ENCODE measurements around the gene RPL10A.

The RPL10A gene

DNA sequence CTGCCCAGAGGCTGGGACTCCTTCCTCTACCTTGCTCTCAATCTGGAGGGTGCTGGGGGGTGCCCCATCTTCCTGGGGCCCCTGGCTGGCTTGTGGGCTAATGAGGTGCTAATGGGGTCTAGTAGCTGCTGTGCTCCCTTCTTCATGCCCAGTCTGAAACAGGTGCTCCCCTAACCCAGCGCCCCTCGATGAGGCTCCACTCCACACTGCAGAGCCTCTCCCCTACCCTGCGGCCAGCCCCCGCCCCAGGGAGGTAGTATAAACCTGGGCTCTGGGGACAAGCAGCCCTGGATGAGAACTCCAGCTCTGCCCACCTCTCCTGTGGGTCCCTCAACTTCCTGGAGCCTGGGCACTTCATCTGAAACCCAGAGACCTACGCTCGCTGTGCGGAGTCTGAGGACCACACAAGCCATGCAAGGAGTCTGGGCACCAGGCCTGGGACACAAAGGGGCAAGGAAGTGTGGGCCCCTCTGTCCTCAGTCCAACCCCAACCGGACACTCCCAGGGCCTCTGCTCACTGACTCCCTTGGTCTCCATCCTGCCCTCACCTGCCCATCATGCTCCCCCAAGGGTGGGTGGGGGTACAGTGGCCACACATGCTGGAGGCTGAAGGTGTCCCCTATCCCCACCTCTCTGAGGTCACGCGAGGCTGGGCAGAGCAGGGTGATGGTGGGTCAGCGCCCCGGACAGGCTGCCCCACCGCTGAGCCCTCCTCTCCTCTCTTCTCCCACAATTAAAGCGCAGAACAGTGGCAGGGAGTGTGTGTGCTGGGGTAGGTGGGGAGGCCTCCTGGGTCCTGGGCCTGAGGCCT, 6.1 kb downstream of the RPL10A start:
- TF ChIP-seq, protein P1, sequence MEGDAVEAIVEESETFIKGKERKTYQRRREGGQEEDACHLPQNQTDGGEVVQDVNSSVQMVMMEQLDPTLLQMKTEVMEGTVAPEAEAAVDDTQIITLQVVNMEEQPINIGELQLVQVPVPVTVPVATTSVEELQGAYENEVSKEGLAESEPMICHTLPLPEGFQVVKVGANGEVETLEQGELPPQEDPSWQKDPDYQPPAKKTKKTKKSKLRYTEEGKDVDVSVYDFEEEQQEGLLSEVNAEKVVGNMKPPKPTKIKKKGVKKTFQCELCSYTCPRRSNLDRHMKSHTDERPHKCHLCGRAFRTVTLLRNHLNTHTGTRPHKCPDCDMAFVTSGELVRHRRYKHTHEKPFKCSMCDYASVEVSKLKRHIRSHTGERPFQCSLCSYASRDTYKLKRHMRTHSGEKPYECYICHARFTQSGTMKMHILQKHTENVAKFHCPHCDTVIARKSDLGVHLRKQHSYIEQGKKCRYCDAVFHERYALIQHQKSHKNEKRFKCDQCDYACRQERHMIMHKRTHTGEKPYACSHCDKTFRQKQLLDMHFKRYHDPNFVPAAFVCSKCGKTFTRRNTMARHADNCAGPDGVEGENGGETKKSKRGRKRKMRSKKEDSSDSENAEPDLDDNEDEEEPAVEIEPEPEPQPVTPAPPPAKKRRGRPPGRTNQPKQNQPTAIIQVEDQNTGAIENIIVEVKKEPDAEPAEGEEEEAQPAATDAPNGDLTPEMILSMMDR (IDR thresholded peaks at IDR 0.05) = no peak

DNA sequence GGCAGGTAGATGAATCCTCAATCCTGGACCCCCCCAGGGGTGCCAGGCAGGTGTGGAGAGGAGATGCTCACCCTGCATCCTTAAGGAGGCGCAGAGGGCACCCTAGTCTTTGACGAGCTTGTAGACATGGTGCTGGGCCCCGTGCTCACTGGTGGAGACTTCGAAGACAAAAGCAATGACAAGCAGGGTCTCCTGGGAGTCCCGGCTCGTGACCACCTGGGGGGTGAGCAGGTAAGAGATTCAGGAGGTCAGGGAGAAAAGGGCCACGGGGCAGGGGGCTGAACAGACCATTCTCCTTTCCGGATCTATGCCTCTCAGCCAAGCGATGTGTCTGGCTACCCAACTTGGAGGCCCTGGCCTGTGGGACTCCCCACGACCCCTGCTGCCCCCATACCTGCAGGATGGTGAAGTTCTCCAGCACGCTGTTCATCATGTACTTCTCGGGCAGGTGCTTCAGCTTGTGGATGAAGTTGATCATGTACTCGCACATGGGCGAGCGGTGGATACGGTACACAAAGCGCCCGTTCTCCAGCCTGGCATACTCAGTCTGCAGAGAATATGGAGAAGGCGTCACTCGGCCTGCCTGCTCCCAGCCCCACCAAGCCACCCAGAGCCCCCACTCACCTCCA, 6.9 kb downstream of the RPL10A start:
- TF ChIP-seq, protein P1 (IDR thresholded peaks at IDR 0.05) = no peak

DNA sequence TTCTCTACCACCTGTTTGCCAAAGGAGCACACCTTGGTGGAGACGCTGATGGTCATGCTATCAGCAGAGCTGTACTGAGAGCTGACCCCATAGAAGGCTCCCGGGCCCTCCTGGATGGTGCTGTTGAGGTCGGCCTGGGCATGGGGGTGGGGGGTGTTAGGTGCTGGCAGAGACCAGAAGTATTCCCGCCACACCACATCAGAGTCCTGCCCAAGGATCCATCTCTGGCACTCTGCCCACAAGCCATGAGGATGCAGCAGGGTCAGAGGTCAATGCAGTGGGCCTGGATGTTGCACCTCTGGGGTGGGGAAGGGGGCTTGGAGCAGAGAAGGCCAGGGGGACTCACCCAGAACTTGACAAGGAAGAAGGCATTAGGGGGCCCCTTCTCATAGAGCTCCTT, 7.4 kb downstream of the RPL10A start:
- TF ChIP-seq, protein P1 (IDR thresholded peaks at IDR 0.05) = no peak

DNA sequence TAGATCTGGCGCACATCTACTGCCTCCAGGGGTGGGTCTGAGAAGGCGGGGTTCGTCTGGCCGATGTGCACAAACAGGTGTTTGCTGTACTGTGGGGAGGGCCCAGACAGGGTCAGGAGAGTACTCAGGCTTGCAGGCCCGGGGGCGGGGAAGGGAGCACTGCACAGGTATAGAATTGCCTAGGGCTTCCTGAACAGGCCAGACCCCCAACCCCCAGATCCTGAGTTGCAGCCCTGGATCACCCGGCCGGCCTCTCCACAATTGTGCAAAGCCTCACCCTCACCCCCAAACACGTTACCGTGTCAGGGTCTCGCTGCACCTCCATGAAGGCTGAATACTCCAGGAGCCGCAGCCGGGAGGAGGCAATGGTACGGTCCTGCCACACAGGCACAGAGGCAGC, 7.8 kb downstream of the RPL10A start:
- TF ChIP-seq, protein P1 (IDR thresholded peaks at IDR 0.05) = no peak

DNA sequence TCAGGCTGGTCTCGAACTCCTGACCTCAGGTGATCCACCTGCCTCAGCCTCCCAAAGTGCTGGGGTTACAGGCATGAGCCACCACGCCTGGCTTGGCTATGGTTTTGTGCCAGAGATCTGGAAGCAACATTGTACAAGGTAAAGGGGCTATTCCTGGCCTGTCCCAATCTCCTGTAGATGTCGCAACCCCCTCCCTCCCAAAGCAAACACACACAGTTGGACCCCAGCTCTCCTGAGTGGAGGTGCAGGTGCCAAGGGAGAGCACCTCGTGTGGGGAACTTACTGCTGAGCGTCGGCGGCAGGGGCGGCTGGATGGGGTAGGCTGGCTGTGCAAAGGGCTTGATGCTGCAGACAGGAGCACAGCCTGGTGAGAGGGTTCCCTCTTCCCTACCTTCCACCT, 8.8 kb downstream of the RPL10A start:
- TF ChIP-seq, protein P1 (IDR thresholded peaks at IDR 0.05) = no peak

DNA sequence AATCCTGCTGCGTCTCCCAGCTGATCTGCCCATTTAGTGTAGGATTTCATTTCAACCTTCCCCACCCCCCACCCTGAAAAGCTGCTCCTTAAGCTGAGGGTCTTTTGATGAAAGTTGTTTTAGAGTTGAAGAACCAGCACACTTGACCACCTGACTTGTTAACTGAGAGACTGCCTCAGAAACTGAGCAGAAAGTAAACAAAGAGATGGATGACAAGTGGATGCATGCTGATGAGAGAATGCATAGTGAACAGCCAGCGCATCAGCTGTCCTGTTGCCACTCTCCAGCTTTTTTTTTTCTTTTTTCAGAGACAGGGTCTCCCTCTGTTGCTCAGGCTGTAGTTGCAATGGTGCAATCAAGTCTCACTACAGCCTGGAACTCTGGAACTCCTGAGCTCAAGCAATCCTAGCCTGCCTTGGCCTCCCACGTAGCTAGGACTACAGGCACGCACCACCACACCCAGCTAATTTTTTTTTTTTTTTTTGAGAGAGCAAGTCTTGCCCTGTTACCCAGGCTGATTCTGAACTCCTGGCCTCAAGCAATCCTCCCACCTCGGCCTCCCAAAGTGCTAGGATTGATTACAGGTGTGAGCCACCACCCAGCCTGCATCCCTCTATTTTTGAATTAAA, 9.5 kb downstream of the RPL10A start:
- TF ChIP-seq, protein P1 (IDR thresholded peaks at IDR 0.05) = no peak

DNA sequence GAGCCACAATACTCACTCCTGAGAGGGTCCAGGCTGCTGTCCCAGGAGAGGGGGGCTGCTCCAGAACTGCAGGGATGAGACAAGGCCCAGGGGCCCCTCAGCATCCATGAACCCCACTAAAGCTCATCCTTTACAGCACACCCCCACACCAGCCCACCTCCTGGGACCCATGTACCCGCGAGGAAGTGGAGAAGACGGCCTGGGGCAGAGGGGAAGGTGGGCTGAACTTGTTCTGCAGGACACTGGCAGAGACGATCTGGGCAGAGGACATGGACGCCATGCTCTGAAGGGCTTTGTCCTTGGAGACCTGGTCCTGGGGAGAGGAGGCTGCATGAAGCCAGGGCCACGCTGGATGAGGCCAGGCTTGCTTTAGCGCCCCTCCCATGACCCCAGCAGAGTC, 10.1 kb downstream of the RPL10A start:
- TF ChIP-seq, protein P1 (IDR thresholded peaks at IDR 0.05) = no peak

Data from LNCAP (cell line).